DMS114 treated with DMSO at 0.1 percent for 48 hours (cell line): ENCODE data around the gene SUSD4.

Experiments
- DNase-seq: peaks from one replicate; lab custom pipeline; 2025; ENCODE audit not compliant: unreplicated experiment; lab: John Stamatoyannopoulos, UW

The SUSD4 gene

DNA sequence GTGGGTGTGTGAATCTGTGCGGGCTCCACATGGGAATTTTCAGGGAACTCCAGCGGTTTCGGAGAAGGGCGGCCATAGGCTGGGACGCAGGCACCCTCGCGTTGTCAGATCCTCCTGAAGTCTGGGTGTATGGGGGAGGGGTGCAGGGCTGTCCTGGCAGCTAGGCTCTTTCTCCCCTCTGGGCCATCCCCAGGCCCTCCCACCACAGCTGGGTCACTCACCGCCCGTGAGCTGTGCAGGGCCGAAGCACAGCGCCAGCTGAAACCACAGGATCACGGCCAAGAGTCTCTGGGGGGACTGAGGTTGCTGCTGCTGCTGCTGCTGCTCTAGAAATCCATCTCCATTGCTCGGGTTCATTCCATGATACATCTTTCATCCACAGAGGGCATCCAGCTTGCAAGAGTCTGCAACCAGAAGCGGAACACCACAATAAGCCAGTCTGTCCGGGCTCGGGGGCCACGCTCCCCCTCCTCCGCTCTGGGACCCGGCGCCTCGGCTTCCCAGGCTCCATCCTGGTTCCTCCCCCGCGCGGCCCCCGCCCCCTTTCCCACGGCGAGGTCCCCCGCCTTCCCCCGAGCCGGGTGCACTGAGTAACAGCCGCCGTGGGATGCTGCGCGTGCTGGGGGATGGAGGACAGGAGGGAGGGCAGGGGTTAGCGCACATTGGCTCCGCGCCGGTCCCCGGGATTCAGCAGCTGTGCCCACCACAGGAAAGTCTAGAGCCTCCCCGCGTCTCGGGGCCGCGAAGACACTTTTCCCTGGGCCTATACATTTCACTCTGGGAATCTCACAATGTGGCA, 720 bp downstream of the SUSD4 start:
- no peak for DNase-seq

DNA sequence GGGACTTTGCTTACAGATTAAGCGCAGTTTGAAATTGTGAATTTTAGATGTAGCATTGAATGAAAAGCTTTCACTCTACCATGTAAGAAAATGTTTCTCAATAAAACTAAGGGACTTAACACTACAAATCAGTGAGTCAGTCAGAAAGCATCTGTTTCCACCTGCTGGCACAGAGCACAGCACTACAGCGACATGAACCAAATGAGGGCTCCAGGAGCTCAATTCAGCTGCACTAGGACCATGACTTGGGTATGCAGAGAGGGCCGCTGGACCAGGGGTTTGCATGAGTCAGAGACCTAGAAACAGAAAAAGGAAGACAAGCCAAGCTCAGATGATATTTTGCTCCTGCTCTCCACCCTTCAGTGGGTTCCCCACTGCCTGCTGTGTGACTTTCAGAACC, 5.2 kb downstream of the SUSD4 start:
- no peak for DNase-seq

DNA sequence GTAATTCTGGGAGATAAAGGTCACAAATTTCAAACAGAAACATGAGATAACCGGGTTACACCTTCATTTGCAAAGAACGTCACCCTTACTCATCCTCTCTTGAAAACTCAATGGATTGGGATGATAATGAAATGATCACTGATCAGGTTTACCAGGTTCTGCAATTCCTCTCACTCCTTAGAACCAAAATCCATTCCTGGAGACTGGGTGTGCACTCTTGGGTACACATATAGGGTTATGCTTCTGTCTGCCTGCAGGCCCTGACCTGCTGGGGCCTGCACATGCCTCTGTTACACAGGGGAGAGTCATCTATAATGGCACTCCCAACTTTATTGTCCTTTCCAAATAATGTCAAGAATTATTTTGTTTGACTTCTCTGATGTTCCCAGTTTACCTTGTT, 8.3 kb downstream of the SUSD4 start:
- no peak for DNase-seq

DNA sequence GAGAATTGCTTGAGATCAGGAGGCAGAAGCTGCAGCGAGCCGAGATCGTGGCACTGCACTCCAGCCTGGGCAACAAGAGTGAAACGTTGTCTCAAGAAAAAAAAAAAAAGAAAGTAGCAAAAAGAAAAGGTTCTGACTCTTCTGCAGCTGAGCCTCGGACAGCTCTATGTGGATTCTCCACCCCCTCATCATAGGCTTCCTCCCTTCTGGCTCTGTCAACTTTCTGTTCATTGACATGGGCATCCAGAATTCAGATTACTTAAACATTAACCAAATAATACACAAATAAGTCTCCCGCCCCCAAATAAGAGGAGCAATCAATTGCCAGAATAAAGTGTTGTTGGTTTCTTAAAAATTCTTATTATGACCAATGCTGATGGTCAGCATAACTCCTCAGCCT, 10.0 kb downstream of the SUSD4 start:
- no peak for DNase-seq

DNA sequence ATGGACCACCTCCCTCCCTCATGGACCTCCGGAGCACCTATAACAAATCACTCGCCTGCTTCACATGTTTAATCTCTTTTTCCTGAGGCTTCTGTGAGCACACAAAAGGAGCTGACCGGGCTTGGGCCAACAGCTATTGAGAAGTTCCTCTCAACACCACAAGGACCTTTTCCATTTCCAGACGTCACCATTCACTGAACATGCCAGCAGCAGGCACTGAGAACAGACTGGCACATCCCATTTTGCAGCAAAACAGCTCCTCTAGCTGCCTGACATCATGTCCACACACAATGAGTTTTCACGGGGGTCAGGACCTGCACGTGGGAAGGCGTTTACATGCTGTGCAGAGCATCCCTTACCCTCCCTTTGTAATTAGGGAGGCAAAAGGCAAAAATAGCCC, 11.0 kb downstream of the SUSD4 start:
- DNase-seq = no peak

DNA sequence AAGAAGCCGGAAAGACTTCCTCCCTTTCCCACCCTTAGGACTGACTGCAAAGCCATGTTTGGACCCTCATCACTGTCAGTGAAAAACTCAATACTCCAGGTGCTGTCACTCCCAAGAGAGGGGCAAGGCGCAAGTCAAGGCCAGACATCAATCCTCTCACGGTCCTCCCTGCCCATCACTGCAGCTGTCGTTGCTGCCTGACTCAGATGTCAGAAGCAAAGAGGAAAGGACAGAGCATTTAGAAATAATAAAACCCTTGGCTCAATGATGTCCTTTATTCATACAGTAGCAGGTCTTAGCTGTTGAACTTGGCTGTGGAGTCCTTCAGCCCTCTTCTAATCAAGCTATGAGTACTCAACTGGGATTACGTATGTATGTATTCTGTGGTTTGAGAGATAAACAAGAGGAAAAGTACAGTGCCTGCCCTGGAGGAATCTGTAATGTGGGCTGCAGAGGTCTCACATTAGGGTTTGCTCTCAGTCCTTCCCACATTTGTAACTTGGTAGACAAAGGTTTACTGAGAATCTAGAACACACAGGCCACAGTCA, 13.5 kb downstream of the SUSD4 start:
- DNase-seq = no peak

DNA sequence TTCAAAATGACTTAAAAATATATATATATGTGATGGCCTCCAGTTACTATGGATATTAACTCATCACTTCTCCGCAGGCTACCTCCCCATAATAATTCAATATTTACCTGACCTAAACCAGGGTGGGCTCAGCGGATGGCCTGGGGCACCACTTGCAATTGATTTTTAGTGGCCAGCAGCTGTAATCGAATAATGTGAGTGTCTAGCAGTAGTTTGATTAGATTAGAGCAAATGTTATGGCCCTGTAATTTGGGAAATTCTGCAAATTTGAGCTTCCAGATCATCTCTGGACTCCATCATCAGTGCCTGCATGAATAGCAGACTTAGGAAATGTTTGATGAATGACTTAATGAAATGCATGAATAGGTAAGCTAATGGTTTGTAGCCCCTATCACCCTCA, 14.7 kb downstream of the SUSD4 start:
- no peak for DNase-seq

DNA sequence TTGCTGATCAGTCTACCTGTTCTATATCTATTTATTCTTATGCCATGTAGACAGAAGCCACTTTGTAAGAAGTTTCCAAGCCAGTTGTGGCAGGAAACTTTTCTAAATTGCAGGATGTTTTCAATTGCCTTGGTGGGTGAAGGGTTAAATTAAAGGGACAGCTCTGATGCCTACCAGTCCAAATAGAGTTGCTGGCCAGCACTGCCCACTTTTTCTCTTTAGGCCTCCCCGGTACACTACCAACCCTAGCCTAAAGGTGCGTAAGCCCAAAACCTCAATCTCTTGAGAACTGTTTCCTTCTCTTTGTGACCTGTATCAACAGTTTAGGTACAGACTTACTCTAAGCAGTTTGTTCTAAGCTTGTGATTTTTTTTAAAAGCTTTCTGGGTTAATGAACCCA, 15.5 kb downstream of the SUSD4 start:
- DNase-seq = no peak

DNA sequence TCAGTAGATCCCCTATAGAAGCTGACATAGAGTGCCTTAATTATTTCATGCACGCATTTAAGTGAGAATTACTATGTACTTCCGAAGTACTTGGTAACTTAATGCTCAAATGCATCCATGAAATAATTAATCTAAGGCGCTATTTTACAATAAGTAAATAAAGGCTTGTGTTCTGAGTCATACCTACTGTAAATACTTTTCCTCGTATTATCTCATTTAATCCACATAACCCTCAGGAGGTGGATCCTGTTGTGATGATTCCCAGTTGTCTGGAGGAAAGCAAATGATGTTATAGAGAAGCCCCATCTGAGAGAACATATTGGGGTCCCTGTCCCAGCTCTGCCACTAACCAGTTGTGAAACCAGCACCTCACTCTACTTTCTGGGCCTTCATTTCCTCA, 16.4 kb downstream of the SUSD4 start:
- no peak for DNase-seq

DNA sequence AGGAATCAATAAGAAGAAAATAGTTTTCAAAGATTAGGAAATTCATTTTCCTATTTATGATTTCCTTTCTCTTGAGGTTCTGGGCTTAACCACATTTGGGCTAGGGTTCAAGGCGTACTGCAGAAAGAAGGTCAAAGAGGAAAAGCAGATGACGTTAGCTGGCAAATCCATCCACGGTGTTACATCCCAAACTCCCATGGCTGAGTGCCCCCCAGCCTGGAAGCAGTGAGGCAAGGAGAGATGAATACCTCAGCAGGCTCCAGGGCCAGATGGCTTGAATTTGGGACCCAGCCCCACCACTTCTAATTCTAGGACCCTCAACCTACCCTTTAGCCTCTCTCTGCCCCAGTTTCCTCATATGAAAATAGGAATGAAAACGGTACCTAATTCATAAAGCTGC, 17.7 kb downstream of the SUSD4 start:
- no peak for DNase-seq

DNA sequence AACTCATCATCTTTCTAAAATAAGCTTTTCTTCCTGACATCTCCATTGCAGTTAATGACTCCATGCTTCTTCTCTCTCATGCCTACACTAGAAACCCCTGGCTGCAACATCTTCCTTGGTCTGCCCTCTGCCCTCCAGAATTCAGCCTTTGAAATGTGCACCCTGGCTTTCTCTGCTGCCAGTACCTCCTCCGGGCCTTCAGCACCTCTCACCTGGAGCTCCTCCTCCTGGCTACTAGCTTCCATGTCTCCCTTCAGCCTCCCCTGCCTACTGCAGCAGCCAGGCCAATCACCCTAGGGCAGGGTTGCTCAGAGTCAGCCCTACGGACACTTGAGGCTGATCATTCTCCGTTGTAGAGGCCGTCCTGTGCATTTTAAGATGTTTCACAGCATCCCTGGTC, 18.3 kb downstream of the SUSD4 start:
- DNase-seq = no peak

DNA sequence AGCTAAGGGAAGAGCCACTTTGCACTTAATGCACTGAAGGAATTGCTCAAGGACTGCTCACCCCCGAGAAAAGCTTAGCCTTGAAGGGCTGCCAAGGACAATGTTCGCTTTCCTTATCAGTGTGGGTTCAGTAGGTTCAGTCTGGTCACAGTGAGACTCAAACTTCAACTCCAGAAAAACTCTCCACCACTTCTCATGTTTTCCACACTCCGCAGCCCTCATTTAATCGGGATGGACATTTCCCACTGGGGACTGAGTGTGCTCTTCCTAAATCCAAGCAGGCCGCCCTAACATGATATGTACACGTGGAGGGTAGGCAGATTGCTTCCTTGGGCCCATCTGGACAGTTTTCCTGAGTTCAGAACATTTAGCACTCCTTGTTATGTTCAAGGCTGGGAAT, 19.5 kb downstream of the SUSD4 start:
- no peak for DNase-seq

DNA sequence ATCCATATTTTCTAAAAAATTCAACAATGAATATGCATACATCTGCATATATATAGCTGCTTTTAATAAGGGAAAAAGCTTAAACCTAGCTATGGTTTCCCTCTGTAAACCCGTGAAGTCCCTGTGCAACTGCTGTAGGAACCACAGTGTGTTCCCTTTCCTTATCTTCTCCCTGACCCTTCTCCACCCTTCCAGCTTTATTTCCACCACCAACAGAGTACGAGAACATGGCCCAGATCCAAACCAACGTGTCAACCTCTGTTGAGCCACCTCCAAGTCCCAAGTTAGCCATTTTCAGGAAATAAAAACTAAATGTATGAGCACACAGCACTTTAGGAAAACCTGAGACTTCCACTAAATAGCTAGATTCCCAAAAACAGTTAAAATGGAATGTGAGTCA, 20.3 kb downstream of the SUSD4 start:
- DNase-seq = no peak

DNA sequence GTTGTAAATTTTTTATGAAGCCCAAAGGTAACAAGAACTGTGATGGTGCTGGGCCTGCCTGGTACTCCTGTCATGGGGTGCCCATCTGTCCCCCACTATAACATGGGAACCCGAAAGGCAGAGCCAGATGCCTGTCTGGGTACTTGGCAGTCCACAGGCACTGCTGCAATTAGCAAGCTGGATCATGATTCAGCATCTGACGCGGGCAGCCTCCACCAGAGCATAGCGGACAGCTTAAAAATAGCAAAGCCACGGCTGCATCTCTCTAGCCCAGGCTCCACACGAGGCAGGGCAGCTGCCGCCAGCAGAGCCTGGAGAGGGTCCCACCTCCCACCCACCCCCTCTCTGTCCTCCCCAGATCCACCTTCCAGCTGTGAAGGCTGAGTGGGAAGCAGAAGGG, 22.9 kb downstream of the SUSD4 start:
- no peak for DNase-seq

DNA sequence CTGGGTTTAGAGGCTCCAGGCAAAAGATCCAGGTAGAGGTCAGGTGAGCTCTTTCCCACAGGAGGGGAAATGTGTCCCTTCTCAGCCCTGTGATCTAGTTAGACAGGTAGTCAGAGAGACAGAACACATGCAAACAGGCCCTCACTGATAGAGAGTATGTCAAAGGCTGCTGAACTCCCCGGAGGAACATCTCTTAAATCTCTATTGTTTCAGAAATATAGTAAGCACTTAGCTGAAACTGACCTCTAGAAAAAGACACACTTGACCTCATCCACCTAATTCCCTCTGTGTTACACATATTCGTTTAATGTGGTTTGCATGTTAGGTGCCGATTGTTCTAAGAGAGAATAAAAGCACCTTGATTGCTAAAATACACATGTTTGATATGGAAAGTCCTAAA, 23.3 kb downstream of the SUSD4 start:
- no peak for DNase-seq

DNA sequence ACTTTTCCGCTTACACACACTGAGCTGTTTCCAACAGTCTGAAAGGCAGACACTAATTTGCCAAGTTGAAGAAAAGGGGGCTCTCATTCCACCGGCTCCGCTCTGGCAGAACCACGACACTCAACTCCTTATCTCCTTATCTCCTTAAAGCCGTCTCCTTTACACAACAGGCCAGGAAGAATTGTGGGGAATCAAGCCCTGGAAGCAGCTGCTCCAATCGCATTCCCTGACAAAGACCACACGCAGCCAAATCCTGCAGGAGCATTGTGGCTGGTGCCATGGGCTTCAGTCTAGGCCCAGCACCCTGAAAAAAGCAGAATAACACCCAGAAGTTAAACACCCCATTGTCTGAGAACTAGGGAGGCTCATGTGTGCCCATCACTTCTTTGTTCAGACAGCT, 24.1 kb downstream of the SUSD4 start:
- DNase-seq = no peak

DNA sequence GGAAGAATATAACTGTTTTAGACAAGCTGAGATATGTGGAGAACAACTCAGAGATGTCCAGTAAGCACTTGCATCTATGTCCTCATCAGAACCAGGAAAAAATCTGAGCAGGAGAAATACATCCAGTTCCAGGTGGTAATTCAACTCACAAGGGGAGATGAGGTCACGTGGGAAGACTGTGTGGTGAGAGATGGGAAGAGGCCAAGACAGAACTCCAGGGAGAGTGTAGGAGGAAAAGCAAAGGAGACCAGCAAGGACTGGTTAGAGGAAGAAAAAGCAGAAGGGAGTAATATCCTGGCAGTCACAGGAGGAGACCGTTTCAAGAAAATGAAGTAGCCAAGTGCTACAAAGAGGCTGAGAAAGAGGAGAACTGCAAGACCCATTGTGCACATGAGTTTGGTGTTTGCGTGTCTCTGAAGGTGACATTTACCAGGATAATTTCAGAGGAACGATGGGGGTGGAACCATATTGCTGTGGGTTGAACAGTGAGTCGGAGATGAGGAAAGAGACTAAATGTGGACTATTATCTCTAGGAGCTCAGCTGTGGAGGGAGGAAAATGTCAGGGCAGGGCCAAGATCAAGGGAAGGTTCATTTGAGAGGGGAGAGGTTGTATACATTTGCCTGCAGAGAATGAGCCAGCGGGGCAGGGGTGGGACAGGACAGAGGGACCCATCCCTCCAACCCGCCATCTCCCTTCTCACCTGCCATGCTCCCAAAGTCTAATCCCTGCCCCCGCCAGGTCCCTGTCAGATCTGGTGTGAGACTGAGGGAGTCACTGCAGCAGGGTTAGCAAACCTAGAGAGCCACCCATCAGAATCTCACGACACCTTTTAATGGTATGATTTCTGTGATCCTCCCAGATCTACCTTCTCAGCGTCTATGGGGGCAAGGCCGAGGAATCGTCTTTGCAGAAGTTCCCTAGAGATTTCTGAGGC, 24.9 kb downstream of the SUSD4 start:
- DNase-seq = no peak

DNA sequence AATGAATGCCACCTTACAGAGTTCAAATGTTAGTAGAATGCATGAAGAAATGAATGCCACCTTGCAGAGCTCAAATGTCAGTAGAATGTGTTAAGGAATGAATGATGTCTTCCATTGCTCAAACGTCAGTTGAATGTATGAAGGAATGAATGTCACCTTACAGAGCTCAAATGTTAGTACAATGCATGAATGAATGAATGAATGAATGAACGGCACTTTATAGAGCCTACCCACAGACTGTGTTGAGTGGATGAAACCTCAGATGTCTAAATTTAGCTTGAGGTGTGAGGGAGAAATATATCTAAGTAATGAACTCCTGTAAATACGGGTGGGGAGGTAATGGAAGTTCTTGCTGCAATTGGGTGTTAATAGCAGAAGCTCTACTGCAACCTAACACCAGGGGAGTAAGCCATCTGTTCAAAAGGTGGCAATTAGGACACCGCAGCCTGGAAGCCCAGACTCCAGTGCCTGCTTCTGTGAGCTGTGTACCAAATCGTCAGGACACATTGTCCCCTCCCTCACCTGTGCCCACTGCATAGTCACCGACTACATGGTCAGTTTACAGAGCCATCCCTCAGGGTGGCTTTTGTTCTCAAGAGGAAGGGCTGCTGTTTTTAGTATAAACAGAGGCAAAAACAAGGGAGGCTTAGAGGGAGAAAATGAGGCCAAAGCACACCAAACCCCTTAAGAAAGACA, 26.7 kb downstream of the SUSD4 start:
- DNase-seq = no peak

DNA sequence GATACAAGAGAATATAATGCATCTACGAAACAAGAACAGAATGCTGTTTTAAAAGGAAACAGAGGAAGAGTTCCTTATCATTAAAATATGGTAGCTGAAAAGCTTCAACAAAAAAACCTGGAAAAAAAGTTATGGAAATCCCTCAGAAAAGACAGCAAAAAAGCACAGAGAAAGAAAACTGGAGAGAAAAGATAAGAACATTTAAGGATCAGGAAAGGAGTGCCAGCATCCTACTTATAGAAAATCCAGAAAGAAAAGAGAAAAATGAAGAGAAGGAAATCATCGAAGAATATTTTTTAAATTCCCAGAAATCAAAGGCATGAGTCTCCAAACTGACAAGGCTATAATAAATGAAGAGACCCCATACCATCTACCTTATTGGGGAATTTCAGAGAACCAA, 29.8 kb downstream of the SUSD4 start:
- DNase-seq = no peak

DNA sequence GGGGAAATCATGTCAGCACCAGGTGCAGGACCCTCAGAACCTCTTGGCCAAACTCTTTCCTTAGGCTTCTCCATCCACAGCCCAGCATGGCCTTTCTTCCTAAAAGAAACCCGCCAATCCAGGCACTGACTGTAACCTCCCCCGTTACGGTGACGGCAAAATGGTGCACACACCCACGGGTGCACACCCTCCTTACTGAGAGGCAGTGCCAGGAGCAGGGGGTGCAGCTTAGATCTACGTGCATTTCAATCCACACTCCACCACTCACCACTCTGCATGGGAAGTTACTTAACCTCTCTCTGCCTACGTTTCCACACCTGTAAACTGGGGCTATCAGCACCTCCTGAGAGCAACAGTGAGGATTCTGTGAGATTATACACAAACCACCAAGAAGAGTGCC, 31.0 kb downstream of the SUSD4 start:
- DNase-seq = no peak

DNA sequence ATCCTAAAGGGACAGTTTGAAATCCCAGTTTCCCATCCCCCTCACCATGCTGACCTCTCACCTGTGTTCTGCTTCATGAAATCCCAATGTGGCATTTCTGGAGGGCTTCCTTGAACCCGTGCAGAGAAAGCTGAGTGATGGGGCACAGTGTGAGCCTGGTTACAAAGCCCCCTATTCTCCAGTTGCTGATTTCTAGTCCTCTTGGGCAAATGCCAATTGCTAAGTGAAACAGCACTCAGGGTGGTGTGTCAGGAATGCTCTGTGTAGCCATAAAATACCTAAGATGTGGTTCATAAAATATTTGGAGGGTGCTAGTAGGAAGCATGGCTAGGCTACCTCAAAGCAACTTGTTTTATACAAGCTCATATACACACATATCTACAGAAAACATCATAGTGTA, 32.0 kb downstream of the SUSD4 start:
- DNase-seq = no peak

DNA sequence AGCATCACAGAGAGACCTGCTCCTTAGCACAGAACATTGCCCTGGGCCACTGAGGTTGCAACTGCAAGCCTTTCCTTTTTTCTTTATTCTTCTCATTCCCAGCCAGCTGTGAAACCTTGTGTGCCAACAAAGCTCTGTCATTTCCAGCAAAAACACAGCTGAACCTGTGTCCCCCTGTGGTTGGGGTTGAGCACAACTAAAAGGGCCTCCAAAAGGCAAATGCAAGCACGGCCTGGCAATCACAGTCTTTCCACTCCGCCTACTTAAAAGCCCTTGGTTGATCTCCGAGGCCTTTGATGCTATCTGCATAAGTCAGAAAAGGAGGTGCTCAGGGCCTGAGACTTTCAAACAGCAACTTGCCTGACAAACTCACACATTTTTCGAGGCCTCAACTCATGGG, 32.7 kb downstream of the SUSD4 start:
- DNase-seq = no peak
